HCT116 (cell line): ENCODE measurements around the gene TNFRSF9. TPM values are rescaled to one million over a fixed set of nuclear protein-coding genes. Genes with fewer than 3 reads are reported as not detected.

Experiments
- ATAC-seq: fragments of 200-7000 bp; cut with Tn5 transposase; 2 replicates; pipeline ENCODE4 v1.9.1; 2020; ENCODE audit warnings: mild to moderate bottlenecking, moderate library complexity
- BruUV-seq: library from RNA; stranded (reverse); fragments of 400-500 nt; replicated peaks from 2 replicates; lab custom pipeline; 2021; lab: Mats Ljungman, UMichigan
- CTCF ChIA-PET: fragments of 300-600 bp; sonication (Branson Sonifier 250); formaldehyde crosslinking; loops from one replicate; lab custom pipeline; 2021; ENCODE audit warnings: antibody characterized with exemption; lab: Charles Lee
- POLR2A ChIA-PET: fragments of 300-600, 350-600 bp; sonication (Branson Sonifier 250); formaldehyde crosslinking; loops from one replicate; lab custom pipeline; 2021; ENCODE audit warnings: antibody characterized with exemption; lab: Charles Lee
- RAD21 ChIA-PET, 2 experiments: fragments of 300-600 bp; sonication (Branson Sonifier 250); formaldehyde crosslinking; loops; one replicate each; lab custom pipeline; 2023; ENCODE audit warnings: low total read pairs in 2 of 2; ENCODE audit not compliant: uncharacterized antibody in 2 of 2, unreplicated experiment in 2 of 2, low non-redundant PET in 1 of 2; lab: Charles Lee
- DNase-seq: peaks from one replicate; pipeline ENCODE4 v3.0.0-alpha.2; 2010; ENCODE audit warnings: low read depth, low spot score
- H2AFZ ChIP-seq: fragments of 200-600 bp; shearing (Covaris generic), sonication (generic); 2 replicates; pipeline ENCODE4 v1.6.1; 2017; ENCODE audit warnings: low read depth, mixed run types, mixed read lengths, antibody characterized with exemption, low read length; ENCODE audit not compliant: poor library complexity, severe bottlenecking
- H3K27ac ChIP-seq: 2 replicates; pipeline ENCODE4 v1.5.1; 2012; ENCODE audit warnings: low read depth, low read length
- H3K27me3 ChIP-seq: fragments of 200-600 bp; sonication (generic); 2 replicates; pipeline ENCODE4 v1.6.1; 2016; ENCODE audit warnings: mixed run types, low read length, mixed read lengths; ENCODE audit not compliant: insufficient read depth
- H3K36me3 ChIP-seq, 2 experiments: fragments of 200-500 bp in 1 of 2; fragments of 200-600 bp in 1 of 2; sonication (Bioruptor generic) in 1 of 2; sonication (generic) in 1 of 2; 2 replicates each; pipeline versions ENCODE4 v1.5.1 to v1.6.1; 2014 to 2016; ENCODE audit warnings: low read length in 2 of 2, inconsistent platforms in 1 of 2, mixed read lengths in 1 of 2, mixed run types in 1 of 2; ENCODE audit not compliant: insufficient read depth in 2 of 2, control insufficient read depth in 1 of 2
- H3K4me1 ChIP-seq, 2 experiments: fragments of 200-600 bp in 1 of 2; sonication (generic) in 1 of 2; 2 replicates each; pipeline versions ENCODE4 v1.5.1 to v1.6.1; 2012 to 2017; ENCODE audit warnings: low read length in 2 of 2, inconsistent platforms in 1 of 2, mild to moderate bottlenecking in 1 of 2, mixed read lengths in 1 of 2, mixed run types in 1 of 2, moderate library complexity in 1 of 2; ENCODE audit not compliant: insufficient read depth in 2 of 2, control insufficient read depth in 1 of 2
- H3K4me2 ChIP-seq: fragments of 200-600 bp; sonication (generic); 2 replicates; pipeline ENCODE4 v1.6.1; 2017; ENCODE audit warnings: mixed run types, low read length, mixed read lengths
- H3K4me3 ChIP-seq, 2 experiments: fragments of 200-600 bp in 1 of 2; sonication (generic) in 1 of 2; replicated peaks in 1 of 2; 2 replicates each; pipeline ENCODE4 v1.5.1; 2011 to 2016; ENCODE audit warnings: low read length in 2 of 2, control low read depth in 1 of 2, low read depth in 1 of 2, mild to moderate bottlenecking in 1 of 2, mixed read lengths in 1 of 2, mixed run types in 1 of 2
- H3K79me2 ChIP-seq: fragments of 200-600 bp; sonication (generic); 2 replicates; pipeline ENCODE4 v1.6.1; 2017; ENCODE audit warnings: mild to moderate bottlenecking, mixed run types, low read length, moderate library complexity, mixed read lengths; ENCODE audit not compliant: insufficient read depth
- H3K9ac ChIP-seq: fragments of 200-600 bp; sonication (generic); 2 replicates; pipeline ENCODE4 v1.6.1; 2016; ENCODE audit warnings: low read length, mixed read lengths
- H3K9me2 ChIP-seq: fragments of 200-600 bp; sonication (generic), shearing (Covaris generic); 2 replicates; pipeline ENCODE4 v1.6.1; 2017; ENCODE audit warnings: mixed run types, mild to moderate bottlenecking, moderate library complexity; ENCODE audit not compliant: insufficient read depth
- H3K9me3 ChIP-seq, 2 experiments: fragments of 200-500 bp in 1 of 2; fragments of 200-600 bp in 1 of 2; sonication (Bioruptor generic) in 1 of 2; sonication (generic) in 1 of 2; 2 replicates each; pipeline ENCODE4 v1.6.1; 2014 to 2017; ENCODE audit warnings: low read length in 2 of 2, mixed read lengths in 2 of 2, inconsistent platforms in 1 of 2, low read depth in 1 of 2, mild to moderate bottlenecking in 1 of 2, mixed run types in 1 of 2, moderate library complexity in 1 of 2; ENCODE audit not compliant: control insufficient read depth in 1 of 2, insufficient read depth in 1 of 2
- H4K20me1 ChIP-seq: fragments of 200-600 bp; sonication (generic), shearing (Covaris generic); 2 replicates; pipeline ENCODE4 v1.6.1; 2017; ENCODE audit warnings: mixed run types, mild to moderate bottlenecking, moderate library complexity; ENCODE audit not compliant: insufficient read depth
- ATF3 ChIP-seq: IDR thresholded peaks from 2 replicates; pipeline ENCODE4 v1.6.1; 2012
- CEBPB ChIP-seq: IDR thresholded peaks from 2 replicates; pipeline ENCODE4 v1.6.1; 2012; ENCODE audit warnings: low read depth
- ELF1 ChIP-seq: IDR thresholded peaks from 2 replicates; pipeline ENCODE4 v1.6.1; 2012; ENCODE audit warnings: low read depth, borderline replicate concordance
- EZH2 ChIP-seq: fragments of 200-600 bp; sonication (generic); IDR thresholded peaks from 2 replicates; pipeline ENCODE4 v1.6.1; 2017; ENCODE audit warnings: antibody characterized with exemption, mixed run types
- EZH2phosphoT487 ChIP-seq: fragments of 200-600 bp; IDR thresholded peaks from 2 replicates; pipeline ENCODE4 v1.6.1; 2018; ENCODE audit warnings: antibody characterized with exemption, borderline replicate concordance
- FOSL1 ChIP-seq: IDR thresholded peaks from 2 replicates; pipeline ENCODE4 v1.6.1; 2012; ENCODE audit warnings: low read depth
- JUND ChIP-seq: IDR thresholded peaks from 2 replicates; pipeline ENCODE4 v1.6.1; 2012
- POLR2AphosphoS5 ChIP-seq: IDR thresholded peaks from 2 replicates; pipeline ENCODE4 v1.6.1; 2011; ENCODE audit warnings: mild to moderate bottlenecking, low read depth, low read length, moderate library complexity
- RAD21 ChIP-seq: IDR thresholded peaks from 2 replicates; pipeline ENCODE4 v1.6.1; 2012; ENCODE audit warnings: low read depth, mild to moderate bottlenecking
- SIN3A ChIP-seq: IDR thresholded peaks from 2 replicates; pipeline ENCODE4 v1.6.1; 2012; ENCODE audit warnings: low read depth
- SP1 ChIP-seq: IDR thresholded peaks from 2 replicates; pipeline ENCODE4 v1.6.1; 2012; ENCODE audit warnings: low read depth
- TCF7L2 ChIP-seq: IDR thresholded peaks from 2 replicates; pipeline ENCODE4 v1.7.0; 2011; ENCODE audit warnings: borderline replicate concordance, inconsistent platforms; ENCODE audit not compliant: insufficient read depth, insufficient read length; ENCODE audit errors: extremely low read depth
- YY1 ChIP-seq: IDR thresholded peaks from 2 replicates; pipeline ENCODE4 v1.6.1; 2011; ENCODE audit warnings: low read length, low read depth, moderate library complexity, mild to moderate bottlenecking; ENCODE audit not compliant: insufficient replicate concordance; ENCODE audit errors: extremely low read depth
- ZFX ChIP-seq: fragments of 450-650 bp; IDR thresholded peaks from 2 replicates; pipeline ENCODE4 v1.6.1; 2017
- intact Hi-C: fragments of 100-400 bp; cut with micrococcal nuclease; formaldehyde crosslinking; loops from 2 replicates; pipeline ENCODE4 v1.10.0; 2022
- total RNA-seq: library from RNA; stranded (reverse); gene quantifications from one replicate; pipeline ENCODE4 v1.2.1, GENCODE V29; 2021; ENCODE audit not compliant: unreplicated experiment
- TF ChIP-seq, protein P1 (sequence below): IDR thresholded peaks from 2 replicates; pipeline ENCODE4 v1.6.1; 2011; ENCODE audit warnings: mild to moderate bottlenecking, low read length, moderate library complexity; ENCODE audit not compliant: insufficient replicate concordance; ENCODE audit errors: extremely low read depth
- TF ChIP-seq, protein P2 (sequence below), 3 experiments: fragments of 200-600 bp in 1 of 3; sonication (generic) in 1 of 3; IDR thresholded peaks in 2 of 3; conservative IDR thresholded peaks in 1 of 3; 2 replicates each; pipeline ENCODE4 v1.5.1; 2012 to 2017; ENCODE audit warnings: low read depth in 2 of 3, low read length in 2 of 3, antibody characterized with exemption in 1 of 3, borderline replicate concordance in 1 of 3, control low read depth in 1 of 3, mild to moderate bottlenecking in 1 of 3, mixed read lengths in 1 of 3, mixed run types in 1 of 3, moderate library complexity in 1 of 3; ENCODE audit not compliant: insufficient read depth in 1 of 3

TNFRSF9 gene
- total RNA-seq, 1 experiment from 2014 or later: 0.20 TPM

DNA sequence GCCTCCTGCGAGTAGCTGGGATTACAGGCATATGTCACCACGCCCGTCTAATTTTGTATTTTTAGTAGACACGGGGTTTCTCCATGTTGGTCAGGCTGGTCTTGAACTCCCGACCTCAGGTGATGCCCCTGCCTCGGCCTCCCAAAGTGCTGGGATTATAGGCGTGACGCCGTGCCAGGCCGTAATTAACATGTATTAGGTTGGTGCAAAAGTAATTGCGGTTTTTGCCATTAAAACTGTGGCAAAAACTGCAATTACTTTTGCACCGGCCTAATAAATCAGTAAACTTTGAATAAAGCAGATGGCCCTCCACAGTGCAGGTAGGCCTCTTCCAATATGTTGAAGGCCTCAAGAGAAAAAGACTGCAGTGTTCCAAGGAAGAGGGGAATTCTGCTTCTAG is 35.4 kb downstream of the TNFRSF9 start:
- H3K4me1 ChIP-seq: peaks cover 0 to 14% of the 10 kb centered on the region in 2 experiments; a peak in 1 of 4 replicates
- H3K27ac ChIP-seq: no peak overlapping the region
- H3K4me3 ChIP-seq: no peak overlapping the region
- H4K20me1 ChIP-seq: no peaks in the 10 kb centered on the region
- H3K79me2 ChIP-seq: no peaks in the 10 kb centered on the region
- BruUV-seq: no TSS peak
- H3K36me3 ChIP-seq: no peaks in the 10 kb centered on the region
- no peaks in the 10 kb centered on the region for H3K9me2 ChIP-seq
- TF ChIP-seq RAD21 (no peak), EZH2phosphoT487 (no peak), CEBPB (no peak), SP1 (no peak), JUND (no peak), YY1 (no peak), EZH2 (no peak), FOSL1 (no peak), SIN3A (no peak), POLR2AphosphoS5 (no peak), TCF7L2 (no peak), ZFX (no peak), ATF3 (no peak), ELF1 (no peak)
- TF ChIP-seq, protein P1, sequence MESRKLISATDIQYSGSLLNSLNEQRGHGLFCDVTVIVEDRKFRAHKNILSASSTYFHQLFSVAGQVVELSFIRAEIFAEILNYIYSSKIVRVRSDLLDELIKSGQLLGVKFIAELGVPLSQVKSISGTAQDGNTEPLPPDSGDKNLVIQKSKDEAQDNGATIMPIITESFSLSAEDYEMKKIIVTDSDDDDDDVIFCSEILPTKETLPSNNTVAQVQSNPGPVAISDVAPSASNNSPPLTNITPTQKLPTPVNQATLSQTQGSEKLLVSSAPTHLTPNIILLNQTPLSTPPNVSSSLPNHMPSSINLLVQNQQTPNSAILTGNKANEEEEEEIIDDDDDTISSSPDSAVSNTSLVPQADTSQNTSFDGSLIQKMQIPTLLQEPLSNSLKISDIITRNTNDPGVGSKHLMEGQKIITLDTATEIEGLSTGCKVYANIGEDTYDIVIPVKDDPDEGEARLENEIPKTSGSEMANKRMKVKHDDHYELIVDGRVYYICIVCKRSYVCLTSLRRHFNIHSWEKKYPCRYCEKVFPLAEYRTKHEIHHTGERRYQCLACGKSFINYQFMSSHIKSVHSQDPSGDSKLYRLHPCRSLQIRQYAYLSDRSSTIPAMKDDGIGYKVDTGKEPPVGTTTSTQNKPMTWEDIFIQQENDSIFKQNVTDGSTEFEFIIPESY: no peak
- TF ChIP-seq, protein P2, sequence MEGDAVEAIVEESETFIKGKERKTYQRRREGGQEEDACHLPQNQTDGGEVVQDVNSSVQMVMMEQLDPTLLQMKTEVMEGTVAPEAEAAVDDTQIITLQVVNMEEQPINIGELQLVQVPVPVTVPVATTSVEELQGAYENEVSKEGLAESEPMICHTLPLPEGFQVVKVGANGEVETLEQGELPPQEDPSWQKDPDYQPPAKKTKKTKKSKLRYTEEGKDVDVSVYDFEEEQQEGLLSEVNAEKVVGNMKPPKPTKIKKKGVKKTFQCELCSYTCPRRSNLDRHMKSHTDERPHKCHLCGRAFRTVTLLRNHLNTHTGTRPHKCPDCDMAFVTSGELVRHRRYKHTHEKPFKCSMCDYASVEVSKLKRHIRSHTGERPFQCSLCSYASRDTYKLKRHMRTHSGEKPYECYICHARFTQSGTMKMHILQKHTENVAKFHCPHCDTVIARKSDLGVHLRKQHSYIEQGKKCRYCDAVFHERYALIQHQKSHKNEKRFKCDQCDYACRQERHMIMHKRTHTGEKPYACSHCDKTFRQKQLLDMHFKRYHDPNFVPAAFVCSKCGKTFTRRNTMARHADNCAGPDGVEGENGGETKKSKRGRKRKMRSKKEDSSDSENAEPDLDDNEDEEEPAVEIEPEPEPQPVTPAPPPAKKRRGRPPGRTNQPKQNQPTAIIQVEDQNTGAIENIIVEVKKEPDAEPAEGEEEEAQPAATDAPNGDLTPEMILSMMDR (IDR thresholded peaks at IDR 0.05 in 2 of 3, conservative IDR thresholded peaks at IDR 0.05 in 1 of 3; ENCODE audit: borderline replicate concordance in 1 of 3, insufficient read depth in 1 of 3, low read depth in 2 of 3, low read length in 2 of 3): no peak
- TF ChIP-seq, all 23 proteins: peak for 0
- no peak overlapping the region for H2AFZ ChIP-seq
- H3K27me3 ChIP-seq: no peaks in the 10 kb centered on the region
- ChIA-PET CTCF (interaction anchor here (0.6 to 3.7 kb wide), 3 partner anchors 69 to 238 kb away, joined by 3 to 13 read pairs (median 4); no protein-coding TSS in a partner anchor), RAD21 (no interaction called here), POLR2A (no interaction called here)
- H3K9ac ChIP-seq: no peak overlapping the region
- DNase-seq (no peak), ATAC-seq (no peak)
- no peak overlapping the region for H3K4me2 ChIP-seq
- intact Hi-C loops: no loop called here
- H3K9me3 ChIP-seq: no peaks in the 10 kb centered on the region
